Measurements from ENCODE around the gene SLC22A25. TPM values are rescaled to one million over a fixed set of nuclear protein-coding genes. Genes with fewer than 3 reads are reported as not detected.
"Not testable (repeated sequence)": the region's sequence is repeated elsewhere in the genome, so short reads cannot be mapped to it uniquely, and the experiment has no call there.

Gene SLC22A25
- not detected for polyA plus RNA-seq (ENCODE audit: insufficient read length in 4 of 4)

DNA sequence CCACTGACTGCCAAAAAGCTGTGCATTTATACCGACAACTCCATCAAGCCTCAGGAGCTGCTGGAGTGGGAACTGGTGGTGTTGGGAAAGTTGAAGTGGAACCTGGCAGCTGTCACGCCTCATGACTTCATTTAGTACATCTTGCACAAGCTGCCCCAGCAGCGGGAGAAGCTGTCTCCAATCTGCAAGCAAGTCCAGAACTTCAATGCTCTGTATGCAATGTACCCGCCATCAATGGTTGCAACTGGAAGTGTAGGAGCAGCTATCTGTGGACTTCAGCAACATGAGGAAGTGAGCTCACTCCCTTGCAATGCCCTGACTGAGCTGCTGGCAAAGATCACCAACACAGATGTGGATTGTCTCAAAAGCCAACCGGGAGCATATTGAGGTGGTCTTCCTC, at the start of gene SLC22A25:
Gene SLC22A25 (minus strand): TSS at position 67 of the 400 bp plus-strand sequence. CDS start 13,947 bp downstream, outside the sequence.
- DNase-seq (ENCODE audit: low read depth in 4 of 4, low spot score in 3 of 4) = no peak

DNA sequence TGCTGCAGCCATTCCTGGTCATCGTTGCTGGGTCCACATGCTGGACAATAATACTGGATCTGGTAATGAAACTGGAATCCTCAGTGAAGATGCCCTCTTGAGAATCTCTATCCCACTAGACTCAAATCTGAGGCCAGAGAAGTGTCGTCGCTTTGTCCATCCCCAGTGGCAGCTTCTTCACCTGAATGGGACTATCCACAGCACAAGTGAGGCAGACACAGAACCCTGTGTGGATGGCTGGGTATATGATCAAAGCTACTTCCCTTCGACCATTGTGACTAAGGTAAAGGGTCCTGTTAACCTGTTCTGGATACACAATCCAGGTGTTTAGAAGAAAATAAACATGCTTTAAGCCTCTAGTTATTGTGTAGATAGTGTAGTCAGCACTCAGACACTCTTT, 46.9 kb upstream of the SLC22A25 start:
- DNase-seq (ENCODE audit: low read depth in 4 of 4, low spot score in 3 of 4) = no peak

DNA sequence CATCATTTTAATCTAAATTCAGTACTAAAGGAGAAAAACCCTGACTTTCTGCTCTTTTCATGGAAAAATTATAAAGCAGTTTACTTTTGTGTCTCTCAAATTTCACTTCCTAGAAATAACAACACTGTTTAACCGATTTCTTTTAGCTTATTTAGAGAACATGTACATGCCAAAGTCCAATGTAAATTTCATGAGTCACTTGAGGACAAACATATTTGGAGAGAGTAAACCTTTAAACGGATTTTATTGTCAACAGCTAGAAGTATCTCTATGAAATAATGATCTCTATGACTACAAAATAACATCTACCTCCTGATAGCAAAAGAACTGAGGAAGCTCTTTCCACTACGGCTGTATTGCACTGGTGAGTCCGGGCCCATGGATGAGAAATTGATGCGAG, 46.3 kb upstream of the SLC22A25 start:
- DNase-seq (ENCODE audit: low read depth in 4 of 4, low spot score in 3 of 4) = no peak

DNA sequence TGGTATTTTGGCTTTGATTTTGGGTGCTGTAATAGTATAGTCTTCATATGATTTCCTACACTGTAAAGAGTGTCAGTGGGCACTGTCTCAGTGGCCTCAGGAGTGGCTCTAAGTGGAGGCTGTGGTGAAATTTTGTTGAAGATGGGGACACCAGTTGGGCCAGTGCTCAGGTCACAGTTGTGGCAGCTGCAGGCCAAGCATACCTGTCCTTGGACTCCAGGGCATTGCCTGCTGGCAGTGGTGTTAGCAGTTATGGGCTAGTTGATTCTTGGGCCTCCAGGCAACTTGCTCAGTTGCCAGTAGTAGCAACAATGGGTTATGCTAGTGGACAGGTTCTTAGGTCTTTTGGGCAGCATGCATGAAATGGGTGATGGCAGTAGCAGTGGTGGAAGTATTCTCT, 39.2 kb upstream of the SLC22A25 start:
- no peak for DNase-seq (ENCODE audit: low read depth in 4 of 4, low spot score in 3 of 4)

DNA sequence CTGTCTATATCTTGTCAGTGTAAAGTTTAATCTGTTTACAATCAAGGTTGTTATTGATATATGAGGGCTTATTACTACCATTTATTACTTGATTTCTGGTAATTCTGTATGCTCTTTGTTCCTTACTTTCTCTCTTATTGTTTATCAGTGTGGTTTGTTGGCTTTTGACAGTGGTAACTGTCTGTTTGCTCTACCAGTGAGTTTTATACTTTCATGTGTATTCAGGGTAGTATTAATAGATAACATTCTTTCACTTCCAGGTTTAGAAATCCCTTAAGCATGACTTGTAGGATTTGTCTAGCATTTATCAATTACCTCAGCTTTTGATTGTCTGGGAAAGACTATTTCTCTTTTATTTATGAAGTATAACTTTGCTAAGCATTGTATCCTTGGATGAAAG, 37.5 kb upstream of the SLC22A25 start:
- no peak for DNase-seq (ENCODE audit: low read depth in 4 of 4, low spot score in 3 of 4)

DNA sequence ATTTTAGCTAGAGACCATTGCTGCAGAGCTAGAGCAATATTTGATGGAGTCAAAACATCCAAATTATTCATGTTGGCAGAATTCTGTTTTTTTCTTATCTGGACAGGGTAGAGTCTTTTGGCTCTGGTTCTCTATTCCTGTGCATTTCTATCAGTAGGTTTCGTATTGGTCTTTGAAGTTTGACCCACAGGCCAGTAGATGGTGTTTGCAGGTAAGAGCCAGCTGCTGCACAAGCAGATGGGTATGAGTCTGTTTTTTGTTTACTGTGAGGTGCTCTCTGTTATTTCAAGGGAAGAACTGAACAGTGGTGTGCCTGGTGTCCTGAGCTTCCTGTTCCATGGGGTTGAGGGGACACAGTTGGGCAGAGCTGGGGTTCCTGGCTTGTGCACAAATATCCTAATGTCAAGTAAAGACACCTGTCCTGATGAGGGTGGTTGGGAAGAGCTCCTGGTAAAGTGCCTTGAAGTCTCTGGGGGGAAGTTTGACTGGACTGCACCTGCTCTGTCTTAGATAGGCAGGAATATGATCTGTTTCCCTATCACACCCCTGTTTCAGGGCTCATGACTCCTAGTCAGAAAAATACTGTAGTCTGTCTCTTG, 34.0 kb upstream of the SLC22A25 start:
- no peak for DNase-seq (ENCODE audit: low read depth in 4 of 4, low spot score in 3 of 4)

DNA sequence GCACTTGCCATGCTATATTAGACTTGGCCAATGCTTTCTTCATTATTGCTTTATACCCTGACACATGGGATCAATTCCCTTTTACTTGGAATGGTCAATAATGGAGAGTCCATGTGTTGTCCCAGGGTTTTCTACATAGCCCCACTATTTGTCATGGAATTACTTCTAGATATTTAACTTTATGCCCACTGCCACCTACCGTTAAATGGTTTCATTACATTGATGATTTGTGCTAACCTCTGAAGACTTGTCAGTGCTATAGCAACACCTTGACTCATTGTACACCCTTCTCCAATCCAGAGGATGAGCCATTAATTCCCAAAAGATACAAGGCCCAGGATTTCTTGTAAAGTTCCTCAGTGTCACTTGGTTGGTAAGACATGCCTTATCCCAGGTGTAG, 31.4 kb upstream of the SLC22A25 start:
- no peak for DNase-seq (ENCODE audit: low read depth in 4 of 4, low spot score in 3 of 4)

DNA sequence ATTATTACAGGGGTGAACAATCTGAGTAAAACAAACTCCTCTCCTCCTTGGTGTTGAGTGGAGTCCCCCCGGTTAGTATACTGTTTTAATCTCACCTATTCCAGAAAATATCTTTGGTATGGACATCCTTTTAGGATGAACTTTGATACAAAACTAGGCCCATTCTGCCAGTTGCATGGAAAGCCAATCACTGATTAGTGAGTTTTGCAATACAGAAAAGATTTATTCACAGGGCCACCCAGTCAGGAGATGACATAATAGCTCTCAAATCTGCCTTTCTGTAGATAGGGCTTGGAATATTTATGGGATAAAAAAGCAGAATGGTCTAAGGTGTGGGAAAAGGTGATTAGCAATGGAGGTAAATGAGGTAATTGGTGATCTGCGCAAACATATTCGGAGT, 30.3 kb upstream of the SLC22A25 start:
- no peak for DNase-seq (ENCODE audit: low read depth in 4 of 4, low spot score in 3 of 4)

DNA sequence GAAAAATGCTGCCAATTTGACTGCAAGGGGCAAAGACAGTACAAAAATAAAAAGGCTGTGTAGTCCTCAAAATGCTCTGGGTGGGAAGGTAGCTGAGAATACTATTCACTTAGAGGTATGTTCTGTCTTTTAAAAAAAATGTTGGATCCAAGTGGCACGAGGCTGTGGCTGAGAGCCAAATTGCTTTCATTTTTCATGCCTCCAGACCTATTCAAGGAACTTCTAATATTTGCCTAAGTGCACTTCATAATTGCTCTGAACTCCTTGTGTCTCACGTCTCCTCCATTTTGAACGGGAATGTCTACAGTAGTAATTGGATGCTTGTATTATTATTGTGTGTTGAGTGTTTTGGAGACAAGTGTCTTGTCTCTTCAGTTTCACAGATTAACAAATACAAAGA, 19.1 kb upstream of the SLC22A25 start:
- no peak for DNase-seq (ENCODE audit: low read depth in 4 of 4, low spot score in 3 of 4)

DNA sequence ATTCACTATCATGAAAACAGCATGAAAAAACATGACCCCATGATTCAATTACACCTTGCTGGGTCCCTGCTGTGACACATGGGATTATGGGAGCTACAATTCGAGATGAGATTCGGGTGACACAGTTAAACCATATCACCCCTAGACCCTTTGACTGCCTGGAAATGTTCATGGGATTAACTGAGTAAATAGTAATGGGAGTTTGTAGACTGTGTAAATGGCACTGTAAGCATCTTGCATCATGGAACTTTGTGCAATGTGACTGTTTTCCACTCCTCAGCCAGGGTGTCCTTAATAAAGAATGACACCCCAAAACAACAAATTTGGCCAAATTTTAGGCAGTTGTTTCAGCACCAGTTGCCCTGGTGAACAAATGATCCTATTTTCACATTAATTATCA, 7.9 kb upstream of the SLC22A25 start:
- DNase-seq (ENCODE audit: low read depth in 4 of 4, low spot score in 3 of 4) = no peak

DNA sequence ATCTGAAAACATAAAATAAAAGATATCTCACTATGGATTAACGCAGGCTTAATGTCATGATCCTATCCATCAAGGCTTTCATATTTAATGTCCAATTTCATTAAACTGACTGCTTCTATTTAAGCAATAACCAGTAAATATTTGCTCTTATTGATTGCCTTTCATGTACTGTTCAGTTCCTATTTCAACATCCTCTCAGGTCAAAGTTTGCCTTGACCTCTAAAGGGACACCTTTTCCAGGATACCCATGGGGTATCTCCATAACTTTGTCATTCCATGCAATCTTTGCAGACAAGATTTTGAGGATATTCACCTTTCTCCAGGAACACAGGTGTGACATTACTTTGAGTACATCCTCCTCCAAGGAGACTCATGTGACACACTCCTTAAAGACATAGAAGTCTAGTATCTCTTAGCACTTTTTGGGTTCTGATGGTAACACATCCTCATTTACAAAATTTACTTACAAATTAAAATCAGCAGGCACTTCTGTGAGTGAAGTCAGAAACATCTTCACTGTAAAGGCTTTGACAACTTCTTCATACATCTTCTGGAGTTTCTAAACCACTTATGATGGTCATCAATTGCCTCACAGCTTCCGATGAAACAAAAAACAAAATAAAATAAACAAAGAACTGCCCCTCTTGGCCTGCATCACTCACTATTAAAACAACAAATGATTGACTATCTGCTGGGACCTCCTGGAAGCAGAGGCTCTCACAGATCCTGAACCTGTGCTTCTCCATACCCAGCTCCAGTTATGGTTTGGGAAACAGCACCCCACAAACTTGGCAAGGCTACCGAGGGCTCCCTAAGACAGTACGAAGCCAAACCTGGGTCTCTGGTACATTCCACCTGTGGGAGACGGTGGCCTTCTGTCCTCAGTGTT, 7.0 kb upstream of the SLC22A25 start:
- no peak for DNase-seq (ENCODE audit: low read depth in 4 of 4, low spot score in 3 of 4)

DNA sequence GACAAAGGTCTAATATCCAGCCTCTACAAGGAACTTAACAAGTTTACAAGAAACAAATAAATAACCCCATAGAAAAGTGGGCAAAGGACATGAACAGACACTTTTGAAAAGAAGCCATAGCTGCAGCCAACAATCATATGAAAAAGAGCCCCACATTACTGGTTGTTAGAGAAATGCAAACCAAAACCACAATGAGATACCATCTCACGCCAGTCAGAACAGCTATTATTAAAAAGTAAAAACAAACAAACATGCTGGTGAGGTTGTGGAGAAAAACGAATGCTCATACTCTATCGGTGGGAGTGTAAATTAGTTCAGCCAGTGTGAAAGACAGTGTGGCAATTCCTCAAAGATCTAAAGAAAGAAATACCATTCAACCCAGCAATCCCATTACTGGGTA, 5.6 kb upstream of the SLC22A25 start:
- no peak for DNase-seq (ENCODE audit: low read depth in 4 of 4, low spot score in 3 of 4)

DNA sequence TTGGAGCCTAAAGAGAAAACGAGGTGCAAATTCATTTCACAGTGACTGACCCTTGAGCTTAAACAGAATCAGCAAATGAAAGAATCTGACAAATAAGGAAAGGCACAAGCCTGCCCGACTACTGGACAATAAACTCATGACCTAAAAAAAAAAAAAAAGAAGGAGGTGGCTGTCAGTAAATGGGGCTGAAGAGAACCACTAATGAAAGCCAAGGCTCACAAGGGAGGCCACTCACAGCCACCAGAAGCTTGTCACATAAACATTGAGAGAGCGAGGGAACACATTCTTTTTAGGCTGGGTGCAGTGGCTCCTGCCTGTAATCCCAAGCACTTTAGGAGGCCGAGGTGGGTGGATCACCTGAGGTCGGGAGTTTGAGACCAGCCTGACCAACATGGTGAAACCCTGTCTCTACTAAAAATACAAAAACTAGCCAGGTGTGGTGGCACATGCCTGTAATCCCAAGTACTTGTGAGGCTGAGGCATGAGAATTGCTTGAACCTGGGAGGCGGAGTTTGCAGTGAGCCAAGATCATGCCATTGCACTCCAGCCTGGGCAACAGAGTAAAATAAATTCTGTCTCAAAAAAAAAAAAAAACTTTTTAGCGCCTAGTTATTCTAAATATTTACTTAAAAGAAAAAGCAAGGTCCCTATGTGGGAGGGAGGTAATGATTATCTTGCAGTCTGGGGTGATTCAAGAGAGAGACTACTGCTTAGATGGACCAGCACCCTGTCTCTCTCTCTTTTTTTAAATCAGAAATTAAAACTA, 4.0 kb upstream of the SLC22A25 start:
- DNase-seq (ENCODE audit: low read depth in 4 of 4, low spot score in 3 of 4) = not testable (repeated sequence)

DNA sequence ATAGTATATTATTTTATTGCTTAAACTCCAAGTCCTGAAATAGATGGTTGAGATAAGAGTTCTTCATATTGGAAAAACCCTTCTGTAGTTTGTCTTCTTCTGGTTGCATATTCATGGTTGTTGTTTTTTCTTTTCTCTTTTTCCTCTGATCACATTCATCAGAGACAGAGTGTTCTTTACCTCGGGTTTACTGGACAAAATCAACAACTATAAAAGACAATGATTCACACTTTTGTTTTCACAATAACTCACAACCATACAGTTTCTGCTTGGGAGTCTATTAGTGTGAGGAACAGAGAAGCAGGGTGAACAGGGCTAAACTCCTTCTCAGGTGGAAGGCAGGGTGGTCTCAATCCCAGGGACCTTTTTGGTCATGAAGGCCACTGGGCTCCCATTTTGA, 2.6 kb upstream of the SLC22A25 start:
- no peak for DNase-seq (ENCODE audit: low read depth in 4 of 4, low spot score in 3 of 4)

DNA sequence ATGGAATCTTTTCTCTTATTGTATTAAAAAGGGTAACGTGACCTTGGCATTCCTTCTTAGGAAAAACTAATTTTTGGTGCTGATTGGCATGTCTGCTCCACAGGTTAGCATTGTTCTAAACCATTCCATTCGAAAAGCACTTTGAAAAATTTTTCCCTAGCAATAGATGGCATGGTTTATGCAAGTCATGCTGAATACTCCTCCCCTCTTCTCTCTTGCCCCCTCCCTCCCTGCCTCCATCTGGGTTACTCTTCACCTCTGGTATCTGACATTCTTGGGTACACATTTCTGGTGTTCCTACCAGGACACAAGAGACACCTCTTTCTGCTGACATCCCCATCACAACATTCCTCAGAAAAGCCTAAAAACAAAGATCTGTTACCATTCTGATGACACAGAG, 1.5 kb upstream of the SLC22A25 start:
- DNase-seq (ENCODE audit: low read depth in 4 of 4, low spot score in 3 of 4) = no peak

DNA sequence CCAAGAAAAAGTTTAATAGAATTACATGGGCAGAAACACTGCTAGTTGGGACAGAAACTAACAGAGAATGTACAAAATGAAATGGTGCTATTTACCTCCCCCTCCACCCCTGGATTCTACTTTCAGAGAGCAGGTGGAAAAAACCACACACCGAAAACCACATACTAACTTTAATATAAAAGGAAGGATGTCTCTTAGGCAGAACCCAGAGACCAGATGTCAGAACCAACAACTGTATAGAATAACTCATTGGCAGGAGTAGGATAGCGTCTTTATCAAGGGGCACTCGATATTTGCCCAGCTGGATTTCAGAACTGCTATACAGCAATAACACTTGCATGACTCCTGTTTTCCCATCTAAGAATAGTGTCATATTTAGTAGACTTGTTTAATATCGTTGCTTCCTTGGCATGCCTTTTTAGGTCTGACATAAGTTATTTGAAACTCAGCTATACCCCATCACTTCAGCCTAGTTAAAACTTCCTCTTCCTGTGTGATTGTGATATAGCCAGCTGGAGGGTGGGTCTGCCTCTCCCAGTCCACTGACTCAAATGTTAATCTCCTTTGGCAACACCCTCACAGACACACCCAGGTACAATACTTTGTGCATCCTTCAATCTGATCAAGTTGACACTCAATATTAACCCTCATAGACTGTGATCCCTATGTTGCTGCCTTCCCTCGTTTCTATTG, 1.2 kb downstream of the SLC22A25 start:
- no peak for DNase-seq (ENCODE audit: low read depth in 4 of 4, low spot score in 3 of 4)

DNA sequence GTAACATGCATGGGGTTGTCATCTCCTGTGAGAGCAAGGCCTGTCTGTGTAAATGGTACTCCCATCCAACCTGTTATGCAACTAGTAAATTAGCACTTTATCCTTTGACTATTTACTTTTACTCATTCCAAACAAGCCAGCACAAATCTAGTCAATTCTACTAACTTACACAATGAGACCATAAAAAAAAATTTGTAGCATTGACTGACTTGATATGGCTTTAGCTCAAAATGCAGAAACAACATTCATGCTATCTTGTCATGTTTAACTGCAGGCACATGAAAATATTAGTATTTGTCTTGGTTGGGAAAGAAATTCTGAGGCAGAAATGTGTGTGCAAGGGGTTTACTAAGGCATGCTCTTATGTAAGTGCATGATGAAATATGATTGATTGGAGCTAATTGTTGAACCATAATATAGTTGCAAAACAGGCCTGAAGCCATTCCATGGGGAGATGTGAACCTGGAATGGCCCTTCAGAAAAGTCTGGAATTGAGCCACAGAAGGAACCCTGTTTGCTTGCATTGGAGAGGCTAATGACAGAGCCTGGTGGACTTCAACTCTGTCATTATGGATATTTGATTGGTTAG, 2.5 kb downstream of the SLC22A25 start:
- no peak for DNase-seq (ENCODE audit: low read depth in 4 of 4, low spot score in 3 of 4)

DNA sequence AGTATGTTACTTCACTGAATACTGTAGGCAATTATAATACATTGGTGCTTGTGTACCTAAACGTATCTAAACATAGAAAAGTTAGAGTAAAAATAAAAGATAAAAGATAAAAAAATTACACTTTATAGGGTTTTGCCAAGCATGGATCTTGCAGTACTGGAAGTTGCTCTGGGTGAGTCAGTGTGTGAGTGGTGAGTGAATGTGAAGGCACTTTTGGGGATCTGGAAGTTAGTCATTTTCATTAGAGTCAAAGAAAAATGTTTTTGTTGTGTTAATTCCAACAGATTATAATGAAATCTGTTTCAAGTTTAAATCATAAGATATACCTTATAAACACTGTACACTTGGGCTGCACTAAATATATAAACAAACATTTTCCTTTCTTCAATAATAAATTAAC, 3.3 kb downstream of the SLC22A25 start:
- no peak for DNase-seq (ENCODE audit: low read depth in 4 of 4, low spot score in 3 of 4)

DNA sequence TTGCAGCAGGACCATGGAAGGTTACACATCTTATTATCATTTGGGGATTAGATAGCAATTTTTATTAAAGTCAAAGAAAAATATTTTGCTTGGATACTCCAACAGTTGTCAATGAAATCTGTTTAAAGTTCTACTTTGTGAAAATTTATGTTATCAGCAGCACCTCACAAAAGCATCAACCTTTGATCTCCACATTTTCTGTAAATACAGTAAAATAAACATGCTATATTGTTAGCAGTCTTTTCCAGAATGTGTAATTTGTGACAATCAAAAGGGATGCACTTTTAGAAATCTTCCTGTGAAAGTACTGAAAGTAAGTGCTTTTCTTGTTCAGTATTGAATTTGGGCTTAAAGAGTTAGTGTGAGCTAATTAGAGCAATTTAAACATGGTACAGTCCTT, 4.1 kb downstream of the SLC22A25 start:
- DNase-seq (ENCODE audit: low read depth in 4 of 4, low spot score in 3 of 4) = no peak

DNA sequence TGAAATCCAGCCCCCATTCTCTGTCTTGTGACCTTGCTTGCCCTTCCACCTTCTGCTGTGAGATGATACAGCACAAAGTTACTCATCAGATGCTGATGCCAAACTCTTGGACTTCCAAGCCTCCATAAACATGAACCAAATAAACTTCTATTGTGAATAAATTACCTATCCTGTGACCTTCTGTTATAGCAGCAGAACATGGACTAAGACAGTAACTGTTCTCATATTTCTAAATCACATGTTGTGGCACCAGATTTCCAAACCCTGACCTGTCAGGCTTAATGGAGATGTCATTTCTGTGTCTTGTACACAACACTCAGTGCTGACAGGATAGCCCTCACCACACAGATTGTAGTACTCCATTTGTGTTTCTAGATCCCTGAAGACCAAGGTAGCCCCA, 6.0 kb downstream of the SLC22A25 start:
- no peak for DNase-seq (ENCODE audit: low read depth in 4 of 4, low spot score in 3 of 4)

Measured in right renal pelvis (tissue), 4 donors.